Activated CD8-positive, alpha-beta memory T cell treated with anti-CD3 and anti-CD28 coated beads, Interleukin-2, amount 50 U/mL, for 4 hours (primary cell): ENCODE results near the gene CREM.

Experiments used
- DNase-seq: peaks from one replicate; pipeline ENCODE4 v3.0.0-alpha.2; 2020

CREM gene

GRCh38 chr10:35224045-35224740, 97.5 kb downstream of the CREM start:
- DNase-seq: no peak

GRCh38 chr10:35225204-35225603, 98.6 kb downstream of the CREM start:
- no peak for DNase-seq

GRCh38 chr10:35226507-35226906, 99.9 kb downstream of the CREM start:
- no peak for DNase-seq

- DNase-seq: no peak
Measured at GRCh38 chr10:35228058-35228457, 101.4 kb downstream of the CREM start.

GRCh38 chr10:35231646-35232045, 105.0 kb downstream of the CREM start:
- no peak for DNase-seq

- DNase-seq: no peak
Measured at GRCh38 chr10:35232527-35232926, 105.9 kb downstream of the CREM start.

GRCh38 chr10:35234073-35234472, 107.4 kb downstream of the CREM start:
- no peak for DNase-seq

GRCh38 chr10:35236739-35237138, 110.1 kb downstream of the CREM start:
- no peak for DNase-seq

- no peak for DNase-seq
Measured at GRCh38 chr10:35237766-35238512, 111.3 kb downstream of the CREM start.

GRCh38 chr10:35244549-35244948, 117.9 kb downstream of the CREM start:
- no peak for DNase-seq

GRCh38 chr10:35246770-35247343, 120.2 kb downstream of the CREM start:
- no peak for DNase-seq

GRCh38 chr10:35251373-35252100, 124.9 kb downstream of the CREM start:
- no peak for DNase-seq

GRCh38 chr10:35257057-35257983, 130.7 kb downstream of the CREM start:
- DNase-seq: no peak

- no peak for DNase-seq
Measured at GRCh38 chr10:35259769-35260397, 133.2 kb downstream of the CREM start.

- no peak for DNase-seq
Measured at GRCh38 chr10:35262436-35262835, 135.8 kb downstream of the CREM start.
